Gastrocnemius medialis (tissue), 4 donors: ENCODE results near the gene COPS9. TPM values are rescaled to one million over a fixed set of nuclear protein-coding genes. Genes with fewer than 3 reads are reported as not detected.

Source experiments
- ATAC-seq, 2 donors: fragments of 150-250 bp; one replicate each; pipeline ENCODE4 v1.9.1; 2016
- DNase-seq, 2 donors: peaks; one replicate each; pipeline ENCODE4 v3.0.0-alpha.2; 2019
- H3K27ac ChIP-seq, 4 donors: fragments of 200-600 bp; sonication (generic); 1 replicate in 1 of 4; 2 replicates in 3 of 4; pipeline ENCODE4 v1.5.1; 2016 to 2018; ENCODE audit warnings: mild to moderate bottlenecking in 2 of 4, moderate library complexity in 1 of 4
- H3K27me3 ChIP-seq, 3 donors: fragments of 200-600 bp; sonication (generic) in 2 of 3; 1 replicate in 1 of 3; 2 replicates in 2 of 3; pipeline versions ENCODE4 v1.5.1 to v1.6.0; 2016 to 2019; ENCODE audit warnings: mild to moderate bottlenecking in 1 of 3, moderate library complexity in 1 of 3
- H3K36me3 ChIP-seq, 2 donors: fragments of 200-600 bp; sonication (generic) in 1 of 2; one replicate each; pipeline ENCODE4 v1.5.1; 2017 to 2018
- H3K4me1 ChIP-seq, 2 donors: fragments of 200-600 bp; sonication (generic) in 1 of 2; one replicate each; pipeline ENCODE4 v1.5.1; 2016 to 2017; ENCODE audit warnings: mild to moderate bottlenecking in 2 of 2
- H3K4me3 ChIP-seq, 4 donors: fragments of 200-600 bp; sonication (generic) in 3 of 4; 1 replicate in 1 of 4; 2 replicates in 3 of 4; pipeline ENCODE4 v1.5.1; 2016 to 2019; ENCODE audit warnings: mild to moderate bottlenecking in 2 of 4
- H3K9me3 ChIP-seq, 3 donors: fragments of 200-600 bp; sonication (generic) in 2 of 3; 1 replicate in 1 of 3; 2 replicates in 2 of 3; pipeline ENCODE4 v1.5.1; 2016 to 2019
- CTCF ChIP-seq, 5 experiments: fragments of 450-650 bp in 3 of 5; fragments of 200-600 bp in 2 of 5; sonication (generic) in 2 of 5; IDR thresholded peaks in 4 of 5; conservative IDR thresholded peaks in 1 of 5; 1 replicate in 4 of 5; 2 replicates in 1 of 5; pipeline ENCODE4 v1.5.1; 2016 to 2019; ENCODE audit warnings: antibody characterized with exemption in 5 of 5, mild to moderate bottlenecking in 3 of 5, moderate library complexity in 3 of 5
- POLR2A ChIP-seq, 2 donors: fragments of 450-650 bp; IDR thresholded peaks; one replicate each; pipeline ENCODE4 v1.6.1; 2017; ENCODE audit warnings: antibody characterized with exemption in 2 of 2, mild to moderate bottlenecking in 2 of 2, moderate library complexity in 2 of 2
- in situ Hi-C, 4 donors: fragments of 200-750 bp; cut with MboI; loops; one replicate each; pipeline versions ENCODE4 v1.15.0 to v1.8.0; 2017; ENCODE audit warnings: low sequenced_read_pairs in 4 of 4
- intact Hi-C: fragments of 100-400 bp; cut with DNase I; formaldehyde crosslinking; loops from one replicate; pipeline ENCODE4 v1.15.1; 2023; ENCODE audit warnings: low total_unique reads
- total RNA-seq, 4 donors: library from RNA; depleted of rRNA; stranded (reverse); fragments of >200 nt; gene quantifications; one replicate each; pipeline versions ENCODE4 v1.1.0 to v1.2.3, GENCODE V29; 2016

COPS9 gene
- total RNA-seq, 4 donors from 2014 or later, result 163 to 219 (median 193) TPM

GRCh38 chr2:240170354-240170735, 34.2 kb upstream of the COPS9 start:
- TF ChIP-seq POLR2A (IDR thresholded peaks at IDR 0.05) (no peak), CTCF (IDR thresholded peaks at IDR 0.05 in 4 of 5, conservative IDR thresholded peaks at IDR 0.05 in 1 of 5) (no peak)
- intact Hi-C loops, result no loop called here
- ATAC-seq, result no peak
- no peaks in the 10 kb centered on the region for H3K36me3 ChIP-seq
- H3K4me3 ChIP-seq, result no peak overlapping the region
- in situ Hi-C loops, result no loop called here
- H3K27me3 ChIP-seq, result no peaks in the 10 kb centered on the region
- H3K4me1 ChIP-seq, result no peaks in the 10 kb centered on the region
- H3K9me3 ChIP-seq, result no peaks in the 10 kb centered on the region
- no peak for DNase-seq
- no peak overlapping the region for H3K27ac ChIP-seq

GRCh38 chr2:240169486-240170353, 33.6 kb upstream of the COPS9 start:
- H3K27me3 ChIP-seq, result no peaks in the 10 kb centered on the region
- no peaks in the 10 kb centered on the region for H3K36me3 ChIP-seq
- TF ChIP-seq CTCF (IDR thresholded peaks at IDR 0.05 in 4 of 5, conservative IDR thresholded peaks at IDR 0.05 in 1 of 5) (no peak), POLR2A (IDR thresholded peaks at IDR 0.05) (no peak)
- no peak for ATAC-seq
- no peaks in the 10 kb centered on the region for H3K9me3 ChIP-seq
- intact Hi-C loops, result no loop called here
- no peak for DNase-seq
- in situ Hi-C loops, result no loop called here
- H3K27ac ChIP-seq, result no peak overlapping the region
- H3K4me3 ChIP-seq, result no peak overlapping the region
- no peaks in the 10 kb centered on the region for H3K4me1 ChIP-seq

GRCh38 chr2:240168546-240169361, 32.6 kb upstream of the COPS9 start:
- intact Hi-C loops (no loop called here), in situ Hi-C loops (no loop called here)
- ATAC-seq (no peak), DNase-seq (no peak)
- H3K4me3 ChIP-seq, result no peak overlapping the region
- TF ChIP-seq POLR2A (IDR thresholded peaks at IDR 0.05) (no peak), CTCF (IDR thresholded peaks at IDR 0.05 in 4 of 5, conservative IDR thresholded peaks at IDR 0.05 in 1 of 5) (no peak)
- no peaks in the 10 kb centered on the region for H3K9me3 ChIP-seq
- no peaks in the 10 kb centered on the region for H3K27me3 ChIP-seq
- H3K4me1 ChIP-seq, result no peaks in the 10 kb centered on the region
- H3K36me3 ChIP-seq, result no peaks in the 10 kb centered on the region
- no peak overlapping the region for H3K27ac ChIP-seq

- TF ChIP-seq POLR2A (IDR thresholded peaks at IDR 0.05) (no peak), CTCF (IDR thresholded peaks at IDR 0.05 in 4 of 5, conservative IDR thresholded peaks at IDR 0.05 in 1 of 5) (no peak)
- DNase-seq, result no peak
- Histone ChIP-seq H3K27me3 (no peaks in the 10 kb centered on the region), H3K4me3 (no peak overlapping the region), H3K27ac (no peak overlapping the region), H3K4me1 (no peaks in the 10 kb centered on the region), H3K9me3 (no peaks in the 10 kb centered on the region), H3K36me3 (no peaks in the 10 kb centered on the region)
- in situ Hi-C loops (no loop called here), intact Hi-C loops (no loop called here)
- no peak for ATAC-seq
These were observed 31.9 kb upstream of the COPS9 start for GRCh38 chr2:240168041-240168440.
